T-helper 1 cell treated with Interleukin-12 subunit alpha and Interleukin-12 subunit beta and Interleukin-4 antibody, amounts not matched to agents 30 ng/mL and 1 ng/mL, for 36 hours (primary cell): Measurements from ENCODE around the gene NOP10. TPM values are rescaled to one million over a fixed set of nuclear protein-coding genes. Genes with fewer than 3 reads are reported as not detected.

Experiments used
- total RNA-seq: library from RNA; stranded (reverse); gene quantifications from 2 replicates; pipeline ENCODE4 v1.2.3, GENCODE V29; 2022

The NOP10 gene
- total RNA-seq, 1 donor from 2014 or later: 220 TPM

Other genes starting within 250 kb of the NOP10 start
- 82.5 and 84.9 TPM in 2 replicates for gene EMC7, start 241.3 kb downstream of the NOP10 start, total RNA-seq
- 3.8 TPM in 2 replicates for gene PGBD4, start 241.1 kb downstream of the NOP10 start, total RNA-seq
- gene KATNBL1, start 133.0 kb downstream of the NOP10 start, total RNA-seq: 40.1 and 40.3 TPM in 2 replicates
- gene EMC4, start 118.1 kb downstream of the NOP10 start, total RNA-seq: 89.2 and 89.3 TPM in 2 replicates
- 37.2 and 41.4 TPM in 2 replicates for gene SLC12A6, start 5.4 kb downstream of the NOP10 start, total RNA-seq
- gene NUTM1, start 179 bp upstream of the NOP10 start, total RNA-seq: not detected in 2 replicates
- 87.8 and 88.5 TPM in 2 replicates for gene LPCAT4, start 24.1 kb upstream of the NOP10 start, total RNA-seq
- 324 and 336 TPM in 2 replicates for gene GOLGA8A, start 94.7 kb upstream of the NOP10 start, total RNA-seq
- 296 and 301 TPM in 2 replicates for gene GOLGA8B, start 240.5 kb upstream of the NOP10 start, total RNA-seq